ENCODE measurements around the gene ZDHHC24. TPM values are rescaled to one million over a fixed set of nuclear protein-coding genes. Genes with fewer than 3 reads are reported as not detected.

The ZDHHC24 gene
- total and polyA plus RNA-seq, 10 of the 15 experiments (the other 5 are each of a cell fraction or from before 2014, with no cell fraction given): 0.86 to 17.5 (median 6.8) TPM

DNA sequence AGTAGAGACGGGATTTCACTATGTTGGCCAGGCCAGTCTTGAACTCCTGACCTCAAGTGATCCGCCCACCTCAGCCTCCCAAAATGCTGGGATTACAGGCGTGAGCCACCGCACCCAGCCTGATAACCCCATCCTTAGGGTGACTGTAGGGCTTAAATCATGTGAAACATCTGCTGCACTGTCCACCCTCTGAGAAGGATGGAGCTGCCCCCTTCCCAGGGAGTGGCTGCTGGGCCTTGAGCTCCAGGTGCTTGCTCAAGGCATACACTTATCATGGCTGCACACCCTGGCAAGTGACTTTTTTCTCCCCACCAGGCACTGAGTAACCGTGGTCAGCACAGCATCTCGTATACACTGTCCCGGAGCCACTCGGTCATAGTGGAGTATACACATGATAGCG lies 73.8 kb downstream of the ZDHHC24 start:
- BruUV-seq (replicated peaks): no TSS peak
- Histone ChIP-seq H3K36me3 (ENCODE audit: control insufficient read depth in 2 of 2, insufficient read depth in 2 of 2, low read length in 1 of 2) (no peaks in the 10 kb centered on the region), H3K9me3 (replicated peaks; ENCODE audit: control insufficient read depth, insufficient read depth, low read length) (no peaks in the 10 kb centered on the region), H4K20me1 (ENCODE audit: control insufficient read depth, insufficient read depth) (no peaks in the 10 kb centered on the region), H3K4me2 (ENCODE audit: control insufficient read depth, insufficient read depth) (no peak overlapping the region), H3K4me1 (ENCODE audit: control insufficient read depth, insufficient read depth, low read length) (no peaks in the 10 kb centered on the region), H3K4me3 (no peak overlapping the region), H3K27me3 (replicated peaks in 1 of 2; ENCODE audit: control insufficient read depth in 2 of 2, insufficient read depth in 2 of 2, low read length in 1 of 2) (no peaks in the 10 kb centered on the region), H3K9ac (ENCODE audit: control insufficient read depth, insufficient read depth, low read length) (no peak overlapping the region), H3K27ac (ENCODE audit: control insufficient read depth, insufficient read depth) (no peak overlapping the region), H3K79me2 (ENCODE audit: control insufficient read depth, insufficient read depth, low read length) (no peaks in the 10 kb centered on the region), H2AFZ (ENCODE audit: control insufficient read depth, low read depth, low read length) (no peak overlapping the region)
- 98% methylated on average over 8 of the region's 9 CpGs for WGBS (ENCODE audit: insufficient coverage, insufficient replicate concordance, low lambda C conversion rate, missing lambda C conversion rate)
- ChIA-PET CTCF (interaction anchor here (1.0 kb wide), 1 partner anchor 83 kb away, joined by 6 read pairs; no protein-coding TSS in a partner anchor), POLR2A (interaction anchor here (1.1 kb wide), 1 partner anchor 203 kb away, joined by 3 read pairs; no protein-coding TSS in a partner anchor), SMC1A (ENCODE audit: uncharacterized antibody, unreplicated experiment) (interaction anchor here (0.9 to 1.4 kb wide), 2 partner anchors 9 to 62 kb away, joined by 3 read pairs; no protein-coding TSS in a partner anchor), RAD21 (ENCODE audit: unreplicated experiment) (no interaction called here)
- DNase-seq (ENCODE audit: low read depth, low spot score) (no peak), ATAC-seq (no peak), FAIRE-seq (no peak)
- intact Hi-C loops (cut with micrococcal nuclease; ENCODE audit: unreplicated experiment): no loop called here
- in situ Hi-C loops (cut with MboI): no loop called here
- TF ChIP-seq GABPA (IDR thresholded peaks at IDR 0.05; ENCODE audit: low read depth): no peak
- TF ChIP-seq GATAD2B (conservative IDR thresholded peaks at IDR 0.05; ENCODE audit: low read depth): no peak
- no peak for TF ChIP-seq EED (IDR thresholded peaks at IDR 0.05; ENCODE audit: low read depth)
- no peak for TF ChIP-seq RAD51 (IDR thresholded peaks at IDR 0.05)
- TF ChIP-seq ETV6 (conservative IDR thresholded peaks at IDR 0.05 in 1 of 2, IDR thresholded peaks at IDR 0.05 in 1 of 2; ENCODE audit: borderline replicate concordance in 1 of 2, low read depth in 1 of 2): no peak
- TF ChIP-seq ZNF687 (IDR thresholded peaks at IDR 0.05): no peak
- TF ChIP-seq CHD2 (IDR thresholded peaks at IDR 0.05; ENCODE audit: borderline replicate concordance, low read depth, low read length): no peak
- TF ChIP-seq HDAC6 (IDR thresholded peaks at IDR 0.05; ENCODE audit: unreplicated experiment): no peak
- no peak for TF ChIP-seq ZNF24 (IDR thresholded peaks at IDR 0.05)
- TF ChIP-seq, protein P1, sequence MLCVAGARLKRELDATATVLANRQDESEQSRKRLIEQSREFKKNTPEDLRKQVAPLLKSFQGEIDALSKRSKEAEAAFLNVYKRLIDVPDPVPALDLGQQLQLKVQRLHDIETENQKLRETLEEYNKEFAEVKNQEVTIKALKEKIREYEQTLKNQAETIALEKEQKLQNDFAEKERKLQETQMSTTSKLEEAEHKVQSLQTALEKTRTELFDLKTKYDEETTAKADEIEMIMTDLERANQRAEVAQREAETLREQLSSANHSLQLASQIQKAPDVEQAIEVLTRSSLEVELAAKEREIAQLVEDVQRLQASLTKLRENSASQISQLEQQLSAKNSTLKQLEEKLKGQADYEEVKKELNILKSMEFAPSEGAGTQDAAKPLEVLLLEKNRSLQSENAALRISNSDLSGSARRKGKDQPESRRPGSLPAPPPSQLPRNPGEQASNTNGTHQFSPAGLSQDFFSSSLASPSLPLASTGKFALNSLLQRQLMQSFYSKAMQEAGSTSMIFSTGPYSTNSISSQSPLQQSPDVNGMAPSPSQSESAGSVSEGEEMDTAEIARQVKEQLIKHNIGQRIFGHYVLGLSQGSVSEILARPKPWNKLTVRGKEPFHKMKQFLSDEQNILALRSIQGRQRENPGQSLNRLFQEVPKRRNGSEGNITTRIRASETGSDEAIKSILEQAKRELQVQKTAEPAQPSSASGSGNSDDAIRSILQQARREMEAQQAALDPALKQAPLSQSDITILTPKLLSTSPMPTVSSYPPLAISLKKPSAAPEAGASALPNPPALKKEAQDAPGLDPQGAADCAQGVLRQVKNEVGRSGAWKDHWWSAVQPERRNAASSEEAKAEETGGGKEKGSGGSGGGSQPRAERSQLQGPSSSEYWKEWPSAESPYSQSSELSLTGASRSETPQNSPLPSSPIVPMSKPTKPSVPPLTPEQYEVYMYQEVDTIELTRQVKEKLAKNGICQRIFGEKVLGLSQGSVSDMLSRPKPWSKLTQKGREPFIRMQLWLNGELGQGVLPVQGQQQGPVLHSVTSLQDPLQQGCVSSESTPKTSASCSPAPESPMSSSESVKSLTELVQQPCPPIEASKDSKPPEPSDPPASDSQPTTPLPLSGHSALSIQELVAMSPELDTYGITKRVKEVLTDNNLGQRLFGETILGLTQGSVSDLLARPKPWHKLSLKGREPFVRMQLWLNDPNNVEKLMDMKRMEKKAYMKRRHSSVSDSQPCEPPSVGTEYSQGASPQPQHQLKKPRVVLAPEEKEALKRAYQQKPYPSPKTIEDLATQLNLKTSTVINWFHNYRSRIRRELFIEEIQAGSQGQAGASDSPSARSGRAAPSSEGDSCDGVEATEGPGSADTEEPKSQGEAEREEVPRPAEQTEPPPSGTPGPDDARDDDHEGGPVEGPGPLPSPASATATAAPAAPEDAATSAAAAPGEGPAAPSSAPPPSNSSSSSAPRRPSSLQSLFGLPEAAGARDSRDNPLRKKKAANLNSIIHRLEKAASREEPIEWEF (IDR thresholded peaks at IDR 0.05; ENCODE audit: insufficient replicate concordance, low read depth, low read length): no peak
- no peak for TF ChIP-seq MYC (IDR thresholded peaks at IDR 0.05; ENCODE audit: insufficient read depth, insufficient read length, insufficient replicate concordance, low read length, severe bottlenecking)
- no peak for TF ChIP-seq RELA (IDR thresholded peaks at IDR 0.05; ENCODE audit: borderline replicate concordance, partially characterized antibody)
- no peak for TF ChIP-seq NBN (IDR thresholded peaks at IDR 0.05)
- no peak for TF ChIP-seq PKNOX1 (IDR thresholded peaks at IDR 0.05)

All from GM12878 (cell line).